Erythroblast (primary cell): ENCODE data around the gene ZNF423.

ENCODE experiments used
- GATA1 ChIP-seq: IDR thresholded peaks from 2 replicates; pipeline ENCODE4 v1.6.1; 2011; ENCODE audit warnings: low read depth, mild to moderate bottlenecking, control low read depth, low read length, moderate library complexity
- POLR2A ChIP-seq: IDR thresholded peaks from 2 replicates; pipeline ENCODE4 v1.6.1; 2011; ENCODE audit warnings: mild to moderate bottlenecking, low read length

- TF ChIP-seq POLR2A: no peak
- TF ChIP-seq GATA1: no peak
Observed at GRCh38 chr16:49563666-49564065, 292.2 kb downstream of the ZNF423 start.
